ENCODE results near the gene ARHGAP15.

DNA sequence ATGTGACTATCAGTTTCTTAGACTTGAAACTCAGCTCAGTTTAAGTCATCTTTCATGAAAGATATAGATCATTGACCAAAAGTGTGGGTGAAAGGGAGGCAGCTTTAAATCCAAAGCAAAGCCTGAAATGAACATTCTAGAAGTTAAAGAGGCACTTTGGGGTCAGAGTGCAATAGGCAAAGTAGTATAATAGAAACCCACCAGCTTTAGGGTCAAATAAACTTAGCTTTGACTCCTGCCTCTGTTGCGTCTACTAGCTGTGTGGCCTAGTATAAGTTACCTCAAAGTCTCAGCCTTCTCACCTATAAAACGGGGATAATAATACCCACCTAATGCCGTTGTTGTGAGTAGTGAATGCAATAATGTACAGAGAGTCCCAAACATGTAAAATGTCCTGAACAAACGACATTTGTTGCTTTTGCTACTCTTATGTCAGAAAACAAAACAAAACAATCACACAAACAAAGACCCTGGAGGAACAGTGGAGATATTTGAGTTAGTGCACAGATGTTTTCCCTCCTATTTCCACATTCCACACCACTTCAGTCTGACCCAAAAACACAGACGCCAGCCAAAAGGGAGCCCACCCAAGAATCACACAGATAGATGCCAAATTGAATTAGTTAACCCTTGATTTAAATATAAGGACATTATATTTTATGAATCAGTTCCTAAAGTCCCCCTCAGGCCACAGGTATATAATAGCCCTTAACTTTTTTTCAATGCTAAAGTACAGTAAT lies 657.0 kb downstream of the ARHGAP15 start:
- TF ChIP-seq, protein P1, sequence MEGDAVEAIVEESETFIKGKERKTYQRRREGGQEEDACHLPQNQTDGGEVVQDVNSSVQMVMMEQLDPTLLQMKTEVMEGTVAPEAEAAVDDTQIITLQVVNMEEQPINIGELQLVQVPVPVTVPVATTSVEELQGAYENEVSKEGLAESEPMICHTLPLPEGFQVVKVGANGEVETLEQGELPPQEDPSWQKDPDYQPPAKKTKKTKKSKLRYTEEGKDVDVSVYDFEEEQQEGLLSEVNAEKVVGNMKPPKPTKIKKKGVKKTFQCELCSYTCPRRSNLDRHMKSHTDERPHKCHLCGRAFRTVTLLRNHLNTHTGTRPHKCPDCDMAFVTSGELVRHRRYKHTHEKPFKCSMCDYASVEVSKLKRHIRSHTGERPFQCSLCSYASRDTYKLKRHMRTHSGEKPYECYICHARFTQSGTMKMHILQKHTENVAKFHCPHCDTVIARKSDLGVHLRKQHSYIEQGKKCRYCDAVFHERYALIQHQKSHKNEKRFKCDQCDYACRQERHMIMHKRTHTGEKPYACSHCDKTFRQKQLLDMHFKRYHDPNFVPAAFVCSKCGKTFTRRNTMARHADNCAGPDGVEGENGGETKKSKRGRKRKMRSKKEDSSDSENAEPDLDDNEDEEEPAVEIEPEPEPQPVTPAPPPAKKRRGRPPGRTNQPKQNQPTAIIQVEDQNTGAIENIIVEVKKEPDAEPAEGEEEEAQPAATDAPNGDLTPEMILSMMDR (IDR thresholded peaks at IDR 0.05), result no peak
- no peak for TF ChIP-seq ZFX (IDR thresholded peaks at IDR 0.05; ENCODE audit: borderline replicate concordance)

Data from 22Rv1 (cell line).